K562 (cell line): Measurements from ENCODE around the gene RPL14. TPM values are rescaled to one million over a fixed set of nuclear protein-coding genes. Genes with fewer than 3 reads are reported as not detected.

ENCODE experiments used
- ATAC-seq: fragments of 200-7000 bp; cut with Tn5 transposase; 3 replicates; pipeline ENCODE4 v1.9.1; 2020; ENCODE audit warnings: moderate library complexity
- BruUV-seq: library from RNA; stranded (reverse); fragments of 400-500 nt; replicated peaks from 2 replicates; lab custom pipeline; 2021; lab: Mats Ljungman, UMichigan
- CTCF ChIA-PET: fragments of 300-600 bp; formaldehyde crosslinking; extraction: SDS; loops from one replicate; lab custom pipeline; 2021; ENCODE audit warnings: low intra/inter-chr PET ratio; lab: Yijun Ruan, JAX
- POLR2A ChIA-PET: fragments of 300-600, 350-650 bp; sonication (Branson Sonifier 250); formaldehyde crosslinking; extraction: SDS; loops from one replicate; lab custom pipeline; 2021; ENCODE audit warnings: antibody characterized with exemption, inconsistent platforms; lab: Yijun Ruan, JAX
- DNase-seq, 4 experiments: peaks; one replicate each; pipeline versions ENCODE4 v3.0.0 to v3.0.0-alpha.2; 2011 to 2018; ENCODE audit warnings: low spot score in 3 of 4, mixed read lengths in 3 of 4; ENCODE audit errors: extremely low read depth in 1 of 4
- FAIRE-seq: peaks from 2 replicates; lab custom pipeline; 2011; peaks lifted over from hg19 to GRCh38; lab: Jason Lieb, UNC
- H2AFZ ChIP-seq: 2 replicates; pipeline ENCODE4 v1.6.0; 2011; ENCODE audit warnings: low read depth, low read length, control low read depth, inconsistent platforms
- H3K27ac ChIP-seq: fragments of 200-600 bp; 3 replicates; pipeline ENCODE4 v1.8.0; 2011; ENCODE audit warnings: low read depth, mild to moderate bottlenecking, control low read depth, inconsistent platforms, low read length, moderate library complexity, mixed read lengths; ENCODE audit errors: extremely low read depth
- H3K27me3 ChIP-seq, 2 experiments: fragments of 300-600 bp in 1 of 2; 2 replicates in 1 of 2; 3 replicates in 1 of 2; pipeline versions ENCODE4 v1.6.0 to v1.8.0; 2011; ENCODE audit warnings: inconsistent platforms in 2 of 2, low read length in 2 of 2, mild to moderate bottlenecking in 1 of 2, mixed read lengths in 1 of 2, moderate library complexity in 1 of 2; ENCODE audit not compliant: control insufficient read depth in 2 of 2, insufficient read depth in 2 of 2
- H3K36me3 ChIP-seq: fragments of 300-600 bp; 3 replicates; pipeline ENCODE4 v1.8.0; 2011; ENCODE audit warnings: mild to moderate bottlenecking, low read length, inconsistent platforms; ENCODE audit not compliant: control insufficient read depth, insufficient read depth
- H3K4me1 ChIP-seq, 2 experiments: fragments of 200-600 bp in 1 of 2; replicated peaks in 1 of 2; 2 replicates in 1 of 2; 3 replicates in 1 of 2; pipeline versions ENCODE4 v1.5.1 to v1.8.0; 2011; ENCODE audit warnings: inconsistent platforms in 2 of 2, low read length in 2 of 2, mild to moderate bottlenecking in 1 of 2, mixed read lengths in 1 of 2, moderate library complexity in 1 of 2; ENCODE audit not compliant: control insufficient read depth in 2 of 2, insufficient read depth in 2 of 2
- H3K4me2 ChIP-seq: 2 replicates; pipeline ENCODE4 v1.6.1; 2011; ENCODE audit warnings: low read length, control low read depth, inconsistent platforms, mixed read lengths; ENCODE audit not compliant: insufficient read depth
- H3K4me3 ChIP-seq: fragments of 200-600 bp; sonication (generic), shearing (Covaris generic); 2 replicates; pipeline ENCODE4 v1.5.1; 2016; ENCODE audit warnings: control low read depth, inconsistent platforms
- H3K79me2 ChIP-seq: fragments of 200-600 bp; 3 replicates; pipeline ENCODE4 v1.8.0; 2011; ENCODE audit warnings: low read length, inconsistent platforms; ENCODE audit not compliant: control insufficient read depth, insufficient read depth
- H3K9ac ChIP-seq, 2 experiments: 2 replicates each; pipeline versions ENCODE4 v1.6.0 to v1.6.1; 2011; ENCODE audit warnings: low read depth in 2 of 2, low read length in 2 of 2, control low read depth in 1 of 2, inconsistent platforms in 1 of 2, mild to moderate bottlenecking in 1 of 2, mixed read lengths in 1 of 2; ENCODE audit not compliant: insufficient read depth in 1 of 2
- H3K9me1 ChIP-seq: one replicate; pipeline ENCODE4 v1.6.0; 2011; ENCODE audit warnings: inconsistent platforms, mild to moderate bottlenecking, low read length, moderate library complexity; ENCODE audit not compliant: control insufficient read depth, insufficient read depth
- H3K9me3 ChIP-seq: replicated peaks from 2 replicates; pipeline ENCODE4 v1.5.1; 2011; ENCODE audit warnings: low read depth, low read length, inconsistent platforms; ENCODE audit not compliant: control insufficient read depth, insufficient read depth
- H4K20me1 ChIP-seq: replicated peaks from 2 replicates; pipeline ENCODE4 v1.6.1; 2011; ENCODE audit warnings: low read length, inconsistent platforms, mixed read lengths; ENCODE audit not compliant: control insufficient read depth, insufficient read depth
- ATF3 ChIP-seq, 2 experiments: fragments of 450-650 bp in 1 of 2; sonication (generic) in 1 of 2; formaldehyde crosslinking in 1 of 2; IDR thresholded peaks in 1 of 2; conservative IDR thresholded peaks in 1 of 2; 2 replicates each; pipeline versions ENCODE4 v1.6.1 to v1.8.1; 2016 to 2023; ENCODE audit warnings: mild to moderate bottlenecking in 2 of 2, moderate library complexity in 2 of 2, inconsistent platforms in 1 of 2, missing genetic modification reagents in 1 of 2
- CEBPG ChIP-seq, 3 experiments: fragments of 200-800 bp in 1 of 3; sonication (Bioruptor generic) in 1 of 3; sonication (generic) in 1 of 3; formaldehyde crosslinking in 1 of 3; IDR thresholded peaks in 2 of 3; conservative IDR thresholded peaks in 1 of 3; 2 replicates each; pipeline versions ENCODE4 v1.6.1 to v1.8.0; 2016 to 2022; ENCODE audit warnings: missing compliant biosample characterization in 2 of 3, missing genetic modification characterization in 2 of 3, mild to moderate bottlenecking in 1 of 3, missing genetic modification reagents in 1 of 3
- ELF2 ChIP-seq: fragments of 250-450 bp; sonication (Bioruptor Pico); IDR thresholded peaks from 2 replicates; pipeline ENCODE4 v1.5.0; 2021; ENCODE audit warnings: mild to moderate bottlenecking
- MEIS2 ChIP-seq: fragments of 450-650 bp; IDR thresholded peaks from 2 replicates; pipeline ENCODE4 v1.6.1; 2014; ENCODE audit warnings: mild to moderate bottlenecking; ENCODE audit not compliant: partially characterized antibody
- NBN ChIP-seq: fragments of 450-650 bp; IDR thresholded peaks from 2 replicates; pipeline ENCODE4 v1.6.1; 2016; ENCODE audit warnings: low read depth, mild to moderate bottlenecking
- NFXL1 ChIP-seq: fragments of 450-650 bp; formaldehyde crosslinking; IDR thresholded peaks from 2 replicates; pipeline ENCODE4 v1.4.0; 2021; ENCODE audit warnings: mild to moderate bottlenecking
- PCBP2 ChIP-seq: fragments of 200-400 bp; formaldehyde crosslinking; IDR thresholded peaks from 2 replicates; pipeline ENCODE4 v1.6.1; 2018; ENCODE audit warnings: low read length, low read depth, mild to moderate bottlenecking, moderate library complexity; ENCODE audit not compliant: poor library complexity, severe bottlenecking
- STAT5A ChIP-seq: IDR thresholded peaks from 2 replicates; pipeline ENCODE4 v1.6.1; 2012; ENCODE audit warnings: low read length, inconsistent platforms, borderline replicate concordance
- YBX1 ChIP-seq: fragments of 450-650 bp; IDR thresholded peaks from 2 replicates; pipeline ENCODE4 v1.7.1; 2016; ENCODE audit warnings: mild to moderate bottlenecking
- ZNF431 ChIP-seq: sonication (generic); formaldehyde crosslinking; IDR thresholded peaks from 2 replicates; pipeline ENCODE4 v1.8.0; 2022; ENCODE audit warnings: mild to moderate bottlenecking, missing genetic modification reagents
- WGBS: fragments of 100-300 bp; shearing (Covaris generic); methylation state at CpG from one replicate; pipeline ENCODE4 v1.1.6; 2016; ENCODE audit warnings: low coverage, mixed read lengths; ENCODE audit not compliant: insufficient coverage; ENCODE audit errors: missing lambda C conversion rate; 5-methylcytosine and 5-hydroxymethylcytosine counted together
- in situ Hi-C: fragments of 300-500 bp; cut with MboI; formaldehyde crosslinking; loops from 4 replicates; pipeline ENCODE4 v1.15.0; 2018; ENCODE audit warnings: inconsistent platforms, mixed read lengths
- intact Hi-C: fragments of 100-400 bp; cut with micrococcal nuclease; formaldehyde crosslinking; loops from 2 replicates; pipeline ENCODE4 v1.14.2; 2022
- polyA plus RNA-seq, 8 experiments: library from polyadenylated mRNA; depleted of rRNA in 4 of 8; stranded (reverse) in 5 of 8; unstranded in 3 of 8; fragments of >200 nt; fragmentation: Nextera tagmentation in 2 of 8; fragmentation: Illumina TruSeq in 1 of 8; extraction: Ambion mirVana in 2 of 8; extraction: Trizol in 1 of 8; gene quantifications; 2 replicates each; pipeline versions ENCODE4 v1.2.1 to v1.2.3, GENCODE V29; 2011 to 2014; ENCODE audit warnings: inconsistent platforms in 1 of 8, missing spikeins in 1 of 8
- total RNA-seq, 7 experiments: library from RNA; depleted of rRNA in 6 of 7; stranded (reverse); fragments of >200 nt in 6 of 7; fragmentation: Illumina TruSeq in 2 of 7; extraction: Trizol in 2 of 7; gene quantifications; 2 replicates each; pipeline versions ENCODE4 v1.2.1 to v1.2.3, GENCODE V29; 2011 to 2021; ENCODE audit warnings: low replicate concordance in 1 of 7
- TF ChIP-seq, protein P1 (sequence below): fragments of 450-650 bp; IDR thresholded peaks from 2 replicates; pipeline ENCODE4 v1.6.1; 2016
- TF ChIP-seq, protein P2 (sequence below): fragments of 250-450 bp; sonication (Bioruptor Pico); IDR thresholded peaks from 2 replicates; pipeline ENCODE4 v1.9.0; 2021; ENCODE audit warnings: mild to moderate bottlenecking, inconsistent platforms
- TF ChIP-seq, protein P3 (sequence below), 2 experiments: IDR thresholded peaks in 1 of 2; conservative IDR thresholded peaks in 1 of 2; 2 replicates each; pipeline ENCODE4 v1.6.1; 2016; ENCODE audit warnings: low read depth in 2 of 2, mild to moderate bottlenecking in 1 of 2, missing compliant biosample characterization in 1 of 2, missing genetic modification characterization in 1 of 2, moderate library complexity in 1 of 2

Gene RPL14
- total and polyA plus RNA-seq, 9 of the 15 experiments (the other 6 are each of a cell fraction or from before 2014, with no cell fraction given) = 851 to 4,649 (median 2,133) TPM

DNA sequence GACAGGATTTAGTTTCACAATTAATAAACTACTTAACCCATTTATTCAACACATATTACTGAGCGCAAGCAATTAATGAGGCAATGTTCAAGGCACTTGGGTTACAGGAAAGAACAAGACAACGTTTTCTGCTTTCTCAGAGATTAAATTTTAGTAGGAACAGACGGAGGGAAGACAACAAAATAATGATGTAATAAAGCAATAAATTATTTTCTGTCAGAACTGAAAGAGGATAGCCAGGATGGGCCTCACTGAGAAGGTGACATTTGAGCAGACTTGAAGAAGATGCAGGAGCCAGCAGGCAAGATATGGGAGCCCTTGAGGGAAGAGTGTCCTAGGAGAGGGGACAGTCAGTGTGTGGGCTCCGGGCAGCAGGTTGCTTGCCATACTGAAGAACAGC lies 11.3 kb upstream of the RPL14 start:
- CTCF ChIA-PET = no interaction called here
- TF ChIP-seq STAT5A (no peak), ELF2 (CRISPR knock-in tag) (no peak), YBX1 (no peak), ATF3 (IDR thresholded peaks at IDR 0.05) (0 out of 2 replicates have a peak, but pooled peaks have one; percentile 43), ATF3 (CRISPR knock-in tag; conservative IDR thresholded peaks at IDR 0.05) (no peak), NFXL1 (CRISPR knock-in tag) (no peak), NBN (no peak), CEBPG (CRISPR knock-in tag; IDR thresholded peaks at IDR 0.05) (no peak), CEBPG (tag; conservative IDR thresholded peaks at IDR 0.05 in 1 of 2, IDR thresholded peaks at IDR 0.05 in 1 of 2) (peak in 1 of 2 experiments; percentile 56; a peak in 2 of 4 replicates), MEIS2 (peak; percentile 72), PCBP2 (no peak), ZNF431 (CRISPR knock-in tag) (no peak)
- TF ChIP-seq, protein P1, sequence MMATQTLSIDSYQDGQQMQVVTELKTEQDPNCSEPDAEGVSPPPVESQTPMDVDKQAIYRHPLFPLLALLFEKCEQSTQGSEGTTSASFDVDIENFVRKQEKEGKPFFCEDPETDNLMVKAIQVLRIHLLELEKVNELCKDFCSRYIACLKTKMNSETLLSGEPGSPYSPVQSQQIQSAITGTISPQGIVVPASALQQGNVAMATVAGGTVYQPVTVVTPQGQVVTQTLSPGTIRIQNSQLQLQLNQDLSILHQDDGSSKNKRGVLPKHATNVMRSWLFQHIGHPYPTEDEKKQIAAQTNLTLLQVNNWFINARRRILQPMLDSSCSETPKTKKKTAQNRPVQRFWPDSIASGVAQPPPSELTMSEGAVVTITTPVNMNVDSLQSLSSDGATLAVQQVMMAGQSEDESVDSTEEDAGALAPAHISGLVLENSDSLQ = peak; percentile 66
- TF ChIP-seq, protein P2, sequence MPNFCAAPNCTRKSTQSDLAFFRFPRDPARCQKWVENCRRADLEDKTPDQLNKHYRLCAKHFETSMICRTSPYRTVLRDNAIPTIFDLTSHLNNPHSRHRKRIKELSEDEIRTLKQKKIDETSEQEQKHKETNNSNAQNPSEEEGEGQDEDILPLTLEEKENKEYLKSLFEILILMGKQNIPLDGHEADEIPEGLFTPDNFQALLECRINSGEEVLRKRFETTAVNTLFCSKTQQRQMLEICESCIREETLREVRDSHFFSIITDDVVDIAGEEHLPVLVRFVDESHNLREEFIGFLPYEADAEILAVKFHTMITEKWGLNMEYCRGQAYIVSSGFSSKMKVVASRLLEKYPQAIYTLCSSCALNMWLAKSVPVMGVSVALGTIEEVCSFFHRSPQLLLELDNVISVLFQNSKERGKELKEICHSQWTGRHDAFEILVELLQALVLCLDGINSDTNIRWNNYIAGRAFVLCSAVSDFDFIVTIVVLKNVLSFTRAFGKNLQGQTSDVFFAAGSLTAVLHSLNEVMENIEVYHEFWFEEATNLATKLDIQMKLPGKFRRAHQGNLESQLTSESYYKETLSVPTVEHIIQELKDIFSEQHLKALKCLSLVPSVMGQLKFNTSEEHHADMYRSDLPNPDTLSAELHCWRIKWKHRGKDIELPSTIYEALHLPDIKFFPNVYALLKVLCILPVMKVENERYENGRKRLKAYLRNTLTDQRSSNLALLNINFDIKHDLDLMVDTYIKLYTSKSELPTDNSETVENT (CRISPR knock-in tag) = no peak
- TF ChIP-seq, protein P3, sequence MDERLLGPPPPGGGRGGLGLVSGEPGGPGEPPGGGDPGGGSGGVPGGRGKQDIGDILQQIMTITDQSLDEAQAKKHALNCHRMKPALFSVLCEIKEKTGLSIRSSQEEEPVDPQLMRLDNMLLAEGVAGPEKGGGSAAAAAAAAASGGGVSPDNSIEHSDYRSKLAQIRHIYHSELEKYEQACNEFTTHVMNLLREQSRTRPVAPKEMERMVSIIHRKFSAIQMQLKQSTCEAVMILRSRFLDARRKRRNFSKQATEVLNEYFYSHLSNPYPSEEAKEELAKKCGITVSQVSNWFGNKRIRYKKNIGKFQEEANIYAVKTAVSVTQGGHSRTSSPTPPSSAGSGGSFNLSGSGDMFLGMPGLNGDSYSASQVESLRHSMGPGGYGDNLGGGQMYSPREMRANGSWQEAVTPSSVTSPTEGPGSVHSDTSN (CRISPR knock-in tag; IDR thresholded peaks at IDR 0.05; ENCODE audit: low read depth) = no peak
- TF ChIP-seq, protein P3 (tag; conservative IDR thresholded peaks at IDR 0.05; ENCODE audit: low read depth) = peak; percentile 42; the same call in 1 of the 2 replicates

More for the DNA sequence above, 11.3 kb upstream of the RPL14 start:
- DNase-seq = no peak
- no peak overlapping the region for H3K9ac ChIP-seq
- no peak overlapping the region for H3K4me2 ChIP-seq
- peaks cover 4% of the 10 kb centered on the region; the same call in 2 of the 3 replicates for H3K36me3 ChIP-seq
- peaks cover 0 to 5% of the 10 kb centered on the region in 2 experiments; a peak in 2 of 5 replicates for H3K4me1 ChIP-seq
- no peak overlapping the region for H3K27ac ChIP-seq
- H4K20me1 ChIP-seq = no peaks in the 10 kb centered on the region
- no peaks in the 10 kb centered on the region for H3K79me2 ChIP-seq
- no peak overlapping the region for H2AFZ ChIP-seq
- no TSS peak for BruUV-seq
- no peak overlapping the region for H3K4me3 ChIP-seq
- intact Hi-C loops (no loop called here), in situ Hi-C loops (no loop called here)
- peak; percentile 46 for ATAC-seq
- 35% methylated on average over 4 of the region's 4 CpGs for WGBS
- no peaks in the 10 kb centered on the region for H3K27me3 ChIP-seq
- no peaks in the 10 kb centered on the region for H3K9me1 ChIP-seq
- no peak for FAIRE-seq
- H3K9me3 ChIP-seq = no peaks in the 10 kb centered on the region
- POLR2A ChIA-PET = interaction anchor here (1.0 kb wide), 1 partner anchor 103 kb away, joined by 4 read pairs; no protein-coding TSS in a partner anchor
